Measurements from ENCODE around the gene RTN3.
"Not testable (repeated sequence)": the region's sequence is repeated elsewhere in the genome, so short reads cannot be mapped to it uniquely, and the experiment has no call there.

Gene RTN3

DNA sequence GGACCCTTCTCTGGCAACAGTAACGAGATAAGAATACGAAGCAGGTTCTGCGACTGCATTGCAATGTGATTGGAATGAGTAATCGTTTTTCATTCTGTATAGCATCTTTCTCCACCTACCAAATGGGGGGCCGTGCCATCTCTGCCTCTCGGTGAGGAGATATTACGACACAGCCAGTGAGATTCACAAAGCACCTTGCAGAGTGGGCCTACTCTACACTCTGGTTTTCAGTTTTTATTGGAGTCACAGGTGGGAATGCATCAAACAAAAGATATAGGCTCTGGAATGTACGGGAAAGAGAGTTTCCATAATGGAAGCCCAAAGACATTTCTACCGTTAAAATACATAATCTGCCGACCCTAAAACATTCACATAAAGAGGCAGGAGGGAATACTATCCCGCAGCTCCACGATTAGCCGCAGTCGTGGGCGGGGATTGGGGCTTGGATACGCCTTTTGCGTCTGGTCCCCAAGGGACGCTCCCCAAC is 423 bp upstream of the RTN3 start:
- peak in 43 of 56 donors; percentile 19 to 84 (median 64) for DNase-seq

DNA sequence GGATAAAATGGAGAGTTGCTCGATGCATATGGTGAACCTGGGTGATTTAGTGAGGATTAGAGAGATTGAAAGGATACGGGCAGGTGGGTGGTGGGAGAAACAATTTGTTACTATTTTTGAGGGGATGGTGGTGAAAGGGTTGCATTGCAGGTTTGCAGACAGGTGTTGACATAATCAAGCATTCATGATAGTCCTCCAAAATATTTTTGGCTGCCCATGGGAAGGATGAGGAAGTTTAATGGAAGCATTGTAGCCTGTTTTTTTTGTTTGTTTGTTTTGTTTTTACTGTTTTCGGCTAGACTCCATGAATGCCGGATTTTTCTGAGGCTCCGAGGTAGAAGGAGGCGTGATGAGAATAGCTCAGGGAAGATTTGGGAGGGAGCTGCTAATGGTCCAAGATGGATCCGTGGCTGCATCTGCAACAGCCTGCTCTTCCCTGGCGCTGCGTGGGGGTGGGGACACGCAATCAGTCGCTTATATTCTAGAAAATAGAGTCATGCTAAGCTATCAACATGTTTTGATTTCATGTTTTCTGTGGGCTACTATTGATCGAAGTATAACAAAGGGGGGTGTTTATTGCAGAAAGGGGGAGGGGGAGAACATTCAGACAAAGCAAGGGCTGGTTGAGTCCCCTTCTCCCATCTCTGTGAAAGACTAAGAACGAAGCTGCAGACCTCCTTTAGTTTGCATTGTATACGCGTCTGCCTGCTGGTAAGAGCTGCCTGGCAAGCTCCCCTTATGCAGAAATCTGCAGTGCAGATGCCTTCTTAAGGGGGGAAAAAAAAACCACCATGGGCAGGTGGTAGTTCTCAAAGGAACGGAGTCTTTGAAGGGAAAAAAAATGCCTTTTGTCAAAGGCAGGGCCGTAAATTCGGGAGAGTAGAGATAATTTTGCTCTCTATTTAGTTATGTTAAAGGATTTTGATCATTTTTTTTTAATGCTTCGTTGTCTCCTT is 1.0 kb downstream of the RTN3 start:
- peak in 50 of 56 donors; percentile 8 to 80 (median 39) for DNase-seq

DNA sequence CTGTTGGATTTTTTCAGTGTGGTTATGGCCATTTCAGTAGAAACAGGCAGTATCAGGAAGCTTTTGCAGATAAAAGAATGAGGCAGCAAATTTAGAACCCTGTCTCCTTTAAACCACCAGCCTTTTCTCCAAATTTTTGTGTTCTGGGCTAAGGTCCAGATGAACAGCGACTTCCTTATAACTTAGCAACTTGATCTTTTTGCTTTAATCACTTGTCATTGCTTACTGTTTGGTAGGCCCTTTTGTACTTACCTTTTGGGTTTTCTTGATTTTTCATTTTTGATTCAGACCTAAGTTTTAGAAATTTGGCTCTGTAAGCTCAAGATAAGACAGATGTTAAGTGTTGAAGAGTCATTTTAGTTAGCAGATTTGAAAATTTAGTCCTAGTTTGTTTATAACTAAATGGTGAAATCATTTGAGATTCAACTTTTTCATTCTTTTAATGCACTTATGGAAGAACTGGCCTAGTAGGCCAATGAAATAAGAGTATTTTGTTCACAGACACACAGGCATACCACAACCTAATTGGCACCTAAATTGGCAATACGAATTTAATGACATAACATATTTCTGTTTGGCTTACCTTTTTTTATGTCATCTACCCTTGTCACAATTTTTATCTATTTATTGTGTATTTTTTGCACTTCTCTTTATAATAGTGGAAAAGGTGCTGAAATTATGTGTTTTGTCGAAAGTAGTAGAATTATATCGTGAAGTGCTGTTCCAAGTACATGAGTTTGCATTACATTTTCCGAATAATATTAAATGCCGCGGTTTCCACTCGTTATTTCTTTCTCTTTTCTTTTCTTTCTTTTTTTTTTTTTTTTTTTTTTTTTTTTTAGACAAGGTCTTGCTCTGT is 2.1 kb downstream of the RTN3 start:
- DNase-seq = no peak

DNA sequence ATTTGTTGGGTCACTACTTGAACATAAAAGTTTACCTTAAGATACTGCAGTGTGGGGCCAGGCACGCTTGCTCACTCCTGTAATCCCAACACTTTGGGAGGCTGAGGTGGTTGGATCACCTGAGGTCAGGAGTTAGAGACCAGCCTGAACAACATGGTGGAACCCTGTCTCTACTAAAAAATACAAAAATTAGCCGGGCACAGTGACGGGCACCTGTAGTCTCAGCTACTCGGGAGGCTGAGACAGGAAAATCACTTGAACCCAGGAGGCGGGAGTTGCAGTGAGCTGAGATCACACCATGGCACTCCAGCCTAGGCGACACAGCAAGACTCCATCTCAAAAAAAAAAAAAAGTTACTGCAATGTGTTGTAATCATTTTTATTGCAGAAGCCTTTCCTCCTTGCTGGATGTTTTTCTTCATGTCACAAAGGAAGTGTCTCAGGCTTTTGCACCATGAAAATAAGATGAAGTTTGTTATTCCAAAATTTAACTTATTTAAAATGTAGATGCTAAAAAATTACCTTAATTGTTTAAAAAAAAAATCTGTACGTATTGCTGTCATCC is 3.9 kb downstream of the RTN3 start:
- DNase-seq = not testable (repeated sequence)

DNA sequence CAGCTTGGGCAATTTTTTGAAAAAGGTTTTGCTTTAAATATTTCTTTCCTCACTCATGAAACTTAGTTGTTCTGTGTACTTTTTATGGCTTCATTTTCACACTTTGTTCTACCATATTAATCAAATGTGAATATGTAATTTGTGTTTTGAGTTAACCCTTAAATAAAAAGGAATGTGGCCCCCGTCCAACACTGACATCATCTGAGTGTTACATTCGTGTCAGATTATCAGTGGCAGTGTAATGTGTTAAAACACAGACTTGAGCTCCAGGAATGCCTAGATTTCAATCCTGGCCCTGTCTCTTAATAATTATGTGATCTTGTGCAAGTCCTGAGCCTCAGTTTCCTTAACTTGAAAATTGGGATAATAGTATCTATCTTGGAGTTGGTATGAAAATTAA is 5.6 kb downstream of the RTN3 start:
- DNase-seq = no peak

DNA sequence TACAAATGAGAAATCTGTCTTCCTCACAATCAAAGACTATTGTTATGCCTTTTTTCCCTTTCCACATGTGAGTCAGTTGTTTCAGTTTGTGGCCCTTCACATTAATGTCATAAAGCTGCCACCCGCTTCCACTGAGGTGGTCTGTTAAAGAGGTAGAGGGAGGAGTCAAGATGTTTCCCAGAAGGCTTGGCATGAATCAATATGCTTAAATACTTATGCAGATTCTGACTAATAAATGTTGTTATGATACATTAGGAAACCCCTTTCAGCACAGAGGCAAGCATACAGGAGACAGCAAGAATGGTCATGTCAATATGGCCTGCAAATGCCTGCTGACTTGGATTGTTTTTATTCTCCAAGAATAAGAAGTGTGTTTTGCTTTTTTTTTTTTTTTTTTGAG is 6.5 kb downstream of the RTN3 start:
- DNase-seq = no peak

DNA sequence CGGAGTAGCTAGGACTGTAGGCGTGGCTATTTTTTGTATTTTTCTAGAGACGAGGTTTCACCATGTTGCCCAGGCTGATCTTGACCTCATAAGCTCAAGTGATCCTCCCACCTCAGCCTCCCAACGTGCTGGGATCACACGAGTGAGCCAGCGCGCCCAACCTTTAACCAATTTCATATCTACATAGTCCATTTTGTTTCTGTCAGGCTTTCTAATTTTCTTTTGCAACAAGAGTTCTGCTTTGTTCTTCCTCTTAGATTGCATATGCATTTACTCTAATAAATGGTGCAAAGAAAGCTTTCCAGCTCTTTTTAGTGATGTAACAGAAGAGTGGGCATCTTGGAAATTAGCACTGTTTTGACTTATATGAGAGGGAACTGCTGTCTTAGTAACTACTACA is 13.3 kb downstream of the RTN3 start:
- DNase-seq = no peak

DNA sequence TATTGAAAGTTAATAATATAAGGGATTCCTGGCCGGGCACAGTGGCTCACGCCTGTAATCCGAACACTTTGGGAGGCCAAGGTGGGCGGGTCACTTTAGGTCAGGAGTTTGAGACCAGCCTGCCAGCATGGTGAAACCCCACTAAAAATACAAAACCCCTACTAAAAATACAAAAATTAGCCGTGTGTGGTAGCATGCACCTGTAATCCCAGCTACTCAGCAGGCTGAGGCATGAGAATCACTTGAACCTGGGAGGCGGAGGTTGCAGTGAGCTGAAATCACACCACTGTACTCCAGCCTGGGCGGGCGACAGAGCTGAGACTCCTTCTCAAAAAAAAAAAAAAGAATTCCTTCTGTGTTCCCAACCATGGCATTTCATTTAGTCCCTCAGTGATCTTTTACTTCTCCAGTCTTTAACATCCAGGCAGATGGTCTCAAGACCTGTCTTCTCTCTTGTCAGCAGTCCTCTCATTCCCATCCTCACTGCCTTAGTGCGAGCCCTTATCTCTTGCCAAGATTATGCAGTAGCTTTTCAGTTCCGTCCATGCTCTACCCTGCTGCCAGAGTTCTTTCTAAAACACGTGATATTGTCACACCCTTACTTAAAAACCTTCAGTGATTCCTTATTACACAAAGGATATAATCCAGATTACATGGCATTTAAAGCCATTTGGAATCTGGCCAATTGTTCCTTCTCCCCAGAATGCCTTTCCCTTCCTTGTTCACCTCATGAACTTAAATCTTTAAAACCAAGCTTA is 17.9 kb downstream of the RTN3 start:
- DNase-seq = no peak

DNA sequence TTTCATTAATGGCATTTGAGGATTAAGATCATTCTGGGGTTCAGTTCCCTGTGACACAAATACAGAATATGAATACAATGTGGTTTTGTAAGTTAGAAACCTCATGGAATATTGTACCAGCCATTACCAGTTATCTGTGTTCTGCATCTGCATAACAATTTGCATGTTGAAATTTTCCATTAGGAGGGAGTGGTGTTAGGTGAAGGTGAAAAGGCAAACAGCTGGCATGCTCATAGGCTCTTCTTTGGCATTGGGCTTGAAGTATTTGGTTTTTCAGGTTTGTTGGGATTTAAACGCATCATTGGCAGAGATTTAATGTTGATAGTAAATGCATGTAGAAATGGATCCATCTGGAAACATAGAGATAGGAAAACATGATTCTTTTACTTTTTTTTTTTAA is 18.6 kb downstream of the RTN3 start:
- no peak for DNase-seq

DNA sequence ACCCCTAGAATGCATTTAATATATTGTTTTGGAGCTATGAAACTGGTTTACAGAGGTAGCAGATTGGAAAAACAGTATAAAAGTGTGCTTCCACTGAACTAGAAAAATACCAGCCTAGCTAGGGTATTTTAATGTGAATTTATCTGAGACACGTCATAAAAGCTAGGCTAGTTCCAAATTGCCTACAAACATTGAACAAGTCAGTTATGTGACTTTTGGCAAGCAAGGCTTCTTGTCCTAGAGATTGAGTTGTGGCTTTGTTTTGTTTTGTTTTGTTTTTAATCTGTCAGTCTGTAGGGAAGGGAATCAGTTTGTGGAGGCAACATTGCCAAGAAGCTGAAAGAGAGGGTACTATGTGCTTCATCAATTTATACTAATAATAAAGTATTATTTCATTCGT is 24.2 kb downstream of the RTN3 start:
- DNase-seq = no peak

DNA sequence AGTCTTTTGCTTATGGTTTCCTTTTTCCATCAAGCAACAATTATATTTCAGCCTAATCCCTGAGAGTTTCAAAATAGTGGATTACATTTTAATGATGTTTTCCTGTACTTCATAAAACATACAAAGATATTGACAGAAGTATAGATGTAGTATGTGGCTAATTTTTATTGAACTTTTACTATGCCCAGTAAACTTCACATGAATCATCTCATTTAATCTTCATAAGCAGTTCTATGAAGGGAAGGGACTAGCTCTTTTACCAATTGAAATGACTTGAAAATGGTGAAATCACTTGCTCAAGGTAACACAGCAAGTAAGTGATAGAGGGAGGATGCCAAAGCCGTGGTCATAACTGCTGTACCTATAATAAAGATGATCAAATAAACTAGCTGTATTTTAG is 27.5 kb downstream of the RTN3 start:
- no peak for DNase-seq

DNA sequence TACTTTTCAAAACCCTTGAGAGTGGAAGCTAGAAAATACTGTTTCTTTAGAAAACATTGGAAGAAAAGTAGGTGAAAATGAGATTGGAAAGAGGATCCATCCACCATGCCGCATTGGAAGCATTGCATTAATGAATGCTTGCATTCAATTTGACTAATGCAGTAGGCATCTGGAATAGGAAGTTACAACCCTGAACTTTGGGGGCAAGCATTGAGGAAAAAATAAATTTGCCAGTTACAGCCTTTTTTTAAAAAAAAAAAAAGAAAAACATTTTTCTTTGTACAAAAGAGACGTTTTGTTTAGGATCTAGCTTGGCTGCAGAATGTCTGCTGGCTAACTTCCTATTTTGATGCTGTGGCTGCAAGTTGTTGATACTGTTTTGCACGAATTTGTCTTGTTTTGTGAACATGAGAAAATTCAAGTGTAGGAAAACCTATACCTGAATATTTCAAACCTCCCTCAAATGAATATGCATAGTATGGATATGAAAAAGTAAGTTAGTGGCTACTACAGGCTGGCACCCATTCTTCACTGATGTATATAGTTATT is 28.1 kb downstream of the RTN3 start:
- no peak for DNase-seq

DNA sequence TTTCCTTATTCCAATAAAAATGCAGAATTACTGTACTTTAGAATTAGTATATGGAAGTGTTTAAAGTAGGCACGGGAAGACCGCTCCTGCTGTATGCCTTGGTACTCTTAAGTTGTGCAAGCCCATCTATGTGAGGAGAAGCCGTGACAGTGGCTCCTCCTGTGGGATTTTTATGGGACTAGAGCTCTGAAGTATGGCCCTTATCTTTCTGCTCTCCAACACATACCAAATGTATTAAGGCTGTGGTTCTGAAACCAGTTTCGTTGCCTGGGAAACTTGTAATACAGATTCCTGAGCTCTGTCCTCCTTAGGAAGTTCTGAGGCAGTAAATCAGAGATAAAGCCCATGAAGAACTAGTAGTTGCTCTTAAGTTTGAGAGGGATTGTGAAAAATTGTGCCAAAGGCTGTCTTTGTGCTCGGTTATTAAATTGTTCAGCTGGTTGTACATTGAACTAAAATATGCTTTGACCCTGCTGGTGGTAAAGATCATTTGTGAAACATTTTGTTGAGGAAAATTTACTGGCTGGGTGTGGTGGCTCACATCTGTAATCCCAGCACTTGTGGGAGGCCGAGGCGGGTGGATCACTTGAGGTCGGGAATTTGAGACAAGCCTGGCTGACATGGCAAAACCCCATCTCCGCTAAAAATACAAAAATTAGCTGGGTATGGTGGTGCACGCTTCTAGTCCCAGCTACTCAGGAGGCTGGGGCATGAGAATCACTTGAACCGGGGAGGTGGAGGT is 29.3 kb downstream of the RTN3 start:
- DNase-seq = peak in 1 of 56 donors; percentile 16

DNA sequence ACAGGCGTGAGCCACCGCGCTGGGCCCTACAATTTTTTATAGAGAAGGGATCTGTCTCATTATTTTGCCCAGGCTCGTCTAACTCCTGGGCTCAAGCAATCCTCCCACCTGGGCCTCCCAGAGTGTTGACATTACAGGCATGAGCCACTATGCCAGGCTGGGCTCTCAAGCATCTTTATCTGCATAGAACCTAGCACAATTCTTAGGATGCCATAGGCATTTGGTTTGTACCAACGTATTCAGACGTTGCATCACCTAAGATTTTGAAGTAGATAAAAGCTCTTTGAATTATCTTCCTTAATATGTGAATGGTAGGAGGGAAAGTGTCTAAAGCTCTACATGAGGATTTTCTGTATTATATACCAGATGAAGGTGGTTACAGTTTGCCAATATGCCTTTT is 30.5 kb downstream of the RTN3 start:
- no peak for DNase-seq

DNA sequence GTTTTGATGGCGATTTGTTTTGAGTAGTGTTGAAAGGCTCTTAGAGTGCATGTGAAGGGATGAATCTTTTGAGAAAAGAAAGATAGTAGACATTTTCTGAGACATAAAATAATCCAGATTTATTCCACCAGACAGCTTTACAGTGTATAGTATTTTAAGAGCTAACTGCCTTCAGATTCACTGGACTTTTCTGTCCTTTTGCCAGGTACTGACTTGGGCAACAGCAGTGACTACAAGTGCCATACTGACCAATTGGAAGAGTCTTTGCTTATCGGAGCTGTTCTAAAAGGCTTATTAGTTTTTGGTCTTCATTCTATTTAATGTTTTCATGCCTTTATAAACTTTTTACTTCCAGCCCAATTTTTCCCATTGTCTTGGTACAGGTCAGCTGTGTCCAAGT is 32.5 kb downstream of the RTN3 start:
- DNase-seq = no peak

DNA sequence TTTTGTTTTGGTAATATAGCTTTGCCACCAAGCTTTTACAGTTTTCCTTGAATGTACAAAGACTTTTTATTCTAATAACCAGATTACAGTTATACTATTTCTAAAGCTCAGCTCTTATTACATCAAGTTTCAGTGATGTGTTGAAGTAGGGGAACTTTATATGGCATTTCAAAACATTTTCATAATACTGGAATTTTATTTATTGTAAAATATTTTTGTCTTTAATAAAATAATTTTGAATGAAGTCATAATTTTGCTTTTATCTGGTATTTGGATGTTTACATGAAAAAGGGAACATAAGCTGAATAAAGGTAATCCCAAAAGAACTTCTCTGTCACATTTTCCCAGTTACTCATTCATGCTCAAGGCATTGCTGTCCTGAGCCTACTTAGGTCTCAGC is 34.7 kb downstream of the RTN3 start:
- no peak for DNase-seq

DNA sequence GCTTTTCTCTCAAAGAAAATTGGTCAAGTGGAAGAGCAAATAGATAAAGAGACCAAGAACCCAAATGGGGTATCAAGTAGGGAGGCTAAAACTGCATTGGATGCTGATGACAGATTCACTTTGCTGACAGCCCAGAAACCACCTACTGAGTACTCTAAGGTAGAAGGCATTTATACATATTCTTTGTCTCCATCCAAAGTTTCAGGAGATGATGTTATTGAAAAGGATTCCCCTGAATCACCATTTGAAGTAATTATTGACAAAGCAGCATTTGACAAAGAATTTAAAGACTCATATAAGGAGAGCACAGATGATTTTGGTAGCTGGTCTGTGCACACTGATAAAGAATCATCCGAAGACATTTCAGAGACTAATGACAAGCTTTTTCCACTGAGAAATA is 37.7 kb downstream of the RTN3 start:
- DNase-seq = no peak

DNA sequence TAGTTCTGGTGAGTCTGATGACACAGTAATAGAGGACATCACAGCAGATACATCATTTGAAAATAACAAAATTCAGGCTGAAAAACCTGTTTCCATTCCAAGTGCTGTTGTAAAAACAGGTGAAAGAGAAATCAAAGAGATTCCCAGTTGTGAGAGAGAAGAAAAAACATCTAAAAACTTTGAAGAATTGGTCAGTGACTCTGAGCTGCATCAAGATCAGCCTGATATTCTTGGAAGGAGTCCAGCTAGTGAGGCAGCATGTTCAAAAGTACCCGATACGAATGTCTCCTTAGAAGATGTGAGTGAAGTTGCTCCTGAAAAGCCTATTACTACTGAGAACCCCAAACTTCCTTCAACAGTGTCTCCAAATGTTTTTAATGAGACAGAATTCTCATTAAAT is 38.7 kb downstream of the RTN3 start:
- no peak for DNase-seq

DNA sequence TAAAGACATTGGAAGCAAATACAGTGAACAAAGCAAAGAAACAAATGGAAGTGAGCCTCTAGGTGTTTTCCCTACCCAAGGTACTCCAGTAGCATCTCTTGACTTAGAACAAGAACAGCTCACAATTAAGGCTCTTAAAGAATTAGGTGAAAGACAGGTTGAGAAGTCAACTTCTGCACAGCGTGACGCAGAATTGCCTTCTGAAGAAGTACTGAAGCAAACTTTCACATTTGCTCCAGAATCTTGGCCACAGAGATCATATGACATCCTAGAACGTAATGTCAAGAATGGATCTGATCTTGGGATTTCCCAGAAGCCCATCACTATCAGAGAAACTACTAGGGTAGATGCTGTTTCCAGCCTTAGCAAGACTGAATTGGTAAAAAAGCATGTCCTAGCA is 39.3 kb downstream of the RTN3 start:
- DNase-seq = no peak

DNA sequence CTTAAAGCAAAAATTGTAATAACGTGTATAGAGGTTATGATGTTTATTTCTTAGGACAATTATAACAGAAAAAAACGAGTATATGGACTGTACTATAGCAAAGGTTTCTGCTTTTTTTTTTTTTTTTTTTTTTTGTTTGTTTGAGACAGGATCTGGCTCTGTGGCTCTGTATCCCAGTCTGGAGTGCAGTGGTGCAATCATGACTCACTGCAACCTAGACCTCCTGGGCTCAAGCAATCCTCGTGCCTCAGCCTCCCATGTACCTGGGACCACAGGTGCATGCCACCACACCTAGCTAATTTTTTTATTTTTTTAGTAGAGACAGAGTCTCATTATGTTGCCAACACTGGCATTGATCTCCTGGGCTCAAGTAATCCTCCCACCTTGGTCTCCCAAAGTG is 48.0 kb downstream of the RTN3 start:
- no peak for DNase-seq

Data from nucleus accumbens (tissue), 56 donors.